GM21526 (cell line): ENCODE measurements around the gene MAPK1.
A peak's percentile ranks its signal among the peaks of the same experiment; 100 is the strongest.
"Not testable (repeated sequence)": the region's sequence is repeated elsewhere in the genome, so short reads cannot be mapped to it uniquely, and the experiment has no call there.

Experiments used
- ATAC-seq: cut with Tn5 transposase; IDR thresholded peaks from one replicate; pipeline ENCODE4 v1.9.1; 2021; ENCODE audit warnings: moderate library complexity; ENCODE audit not compliant: unreplicated experiment, low FRiP score

MAPK1 gene

GRCh38 chr22:21759646-21760376, 107.6 kb downstream of the MAPK1 start:
- no peak for ATAC-seq

DNA sequence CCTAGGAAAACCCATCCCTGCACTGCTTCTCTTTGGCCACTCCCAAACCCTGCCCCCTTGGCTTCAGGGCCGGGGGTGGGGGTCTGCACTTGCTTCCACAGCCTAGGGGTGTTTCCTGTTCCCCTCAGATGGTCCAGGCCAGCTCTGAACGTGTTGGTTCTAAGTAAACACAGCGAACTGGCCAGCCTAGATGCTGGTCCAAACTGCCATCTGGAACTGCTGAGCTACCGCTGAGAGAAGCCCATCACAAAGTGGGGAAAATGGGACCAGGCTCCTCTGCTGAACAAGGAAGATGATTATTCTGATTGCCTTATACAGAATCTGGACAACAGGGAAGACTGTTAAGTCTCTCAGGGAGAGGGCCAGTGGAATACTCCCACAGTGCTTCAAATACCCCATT, 108.4 kb downstream of the MAPK1 start:
- no peak for ATAC-seq

DNA sequence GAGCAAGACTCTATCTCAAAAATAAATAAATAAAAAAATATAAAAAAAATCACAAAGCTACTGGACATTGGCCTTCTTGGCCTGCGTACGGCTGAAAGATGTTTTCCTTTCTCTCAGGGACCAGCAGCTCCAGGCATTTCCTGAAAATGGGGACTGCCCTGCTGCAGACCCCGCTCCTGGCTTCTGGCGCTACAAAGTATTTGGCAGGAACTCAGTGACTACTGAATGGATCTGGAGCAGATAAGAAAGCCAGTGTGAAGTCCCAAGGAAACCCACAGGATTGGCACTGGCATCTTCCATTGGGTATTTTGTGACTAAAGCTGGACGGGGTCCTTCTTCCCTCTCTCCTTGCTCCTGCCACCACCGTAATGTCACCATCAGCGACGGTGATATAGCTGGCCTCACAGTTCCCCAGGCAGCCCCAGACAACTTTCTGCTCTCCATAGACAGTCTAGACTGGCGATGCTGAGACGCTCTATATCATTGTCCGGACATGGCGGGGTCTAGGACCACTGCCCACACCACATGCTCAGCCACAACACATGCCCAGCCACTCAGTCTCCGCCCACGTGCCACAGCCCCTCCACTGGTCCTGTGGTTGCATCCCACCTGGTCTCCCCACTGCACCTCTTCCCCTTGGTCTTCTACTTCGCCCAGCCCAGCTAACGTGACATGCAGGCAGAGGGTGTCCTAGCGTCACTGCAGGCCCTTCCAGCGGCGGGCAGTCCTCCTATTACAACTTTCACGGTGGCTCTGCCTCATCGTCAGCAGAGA, 109.2 kb downstream of the MAPK1 start:
- no peak for ATAC-seq

DNA sequence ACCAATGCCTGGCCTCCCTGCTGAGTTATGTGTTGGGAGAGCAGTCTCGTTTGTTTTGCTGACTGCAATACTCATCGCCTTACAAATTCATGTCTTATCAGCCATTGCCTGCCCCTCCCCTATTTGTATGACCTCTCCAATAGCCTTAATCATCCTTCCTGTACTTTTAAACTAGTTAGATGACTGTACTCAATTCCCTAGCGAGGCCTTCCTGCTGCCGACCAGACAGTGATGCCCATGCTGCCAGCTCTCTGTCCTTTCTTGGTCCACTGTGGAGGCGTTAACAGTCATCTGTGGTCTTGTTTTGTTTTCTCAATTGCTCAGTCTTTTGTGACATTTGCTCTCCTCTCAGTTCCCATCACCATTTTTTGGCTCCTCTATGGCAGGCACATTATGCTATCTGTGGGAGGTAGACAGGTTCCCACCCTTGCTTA, 111.6 kb downstream of the MAPK1 start:
- ATAC-seq = no peak

DNA sequence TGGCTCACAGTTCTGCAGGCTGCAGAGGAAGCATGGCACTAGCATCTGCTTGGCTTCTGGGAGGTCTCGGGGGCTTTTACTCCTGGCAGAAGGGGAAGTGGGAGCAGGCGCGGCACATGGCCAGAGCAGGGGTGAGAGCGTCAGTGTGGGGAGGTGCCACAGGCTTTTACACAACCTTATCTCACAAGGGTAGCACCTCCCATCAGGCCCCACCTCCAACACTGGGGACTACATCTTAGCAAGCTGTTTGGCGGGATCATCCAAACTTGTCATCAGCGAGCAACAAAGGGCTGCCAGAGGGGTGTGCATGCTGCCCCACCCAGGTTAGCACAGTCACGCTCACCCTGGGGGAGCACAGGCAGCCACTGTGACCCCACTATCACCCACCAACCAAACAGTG, 112.9 kb downstream of the MAPK1 start:
- no peak for ATAC-seq

DNA sequence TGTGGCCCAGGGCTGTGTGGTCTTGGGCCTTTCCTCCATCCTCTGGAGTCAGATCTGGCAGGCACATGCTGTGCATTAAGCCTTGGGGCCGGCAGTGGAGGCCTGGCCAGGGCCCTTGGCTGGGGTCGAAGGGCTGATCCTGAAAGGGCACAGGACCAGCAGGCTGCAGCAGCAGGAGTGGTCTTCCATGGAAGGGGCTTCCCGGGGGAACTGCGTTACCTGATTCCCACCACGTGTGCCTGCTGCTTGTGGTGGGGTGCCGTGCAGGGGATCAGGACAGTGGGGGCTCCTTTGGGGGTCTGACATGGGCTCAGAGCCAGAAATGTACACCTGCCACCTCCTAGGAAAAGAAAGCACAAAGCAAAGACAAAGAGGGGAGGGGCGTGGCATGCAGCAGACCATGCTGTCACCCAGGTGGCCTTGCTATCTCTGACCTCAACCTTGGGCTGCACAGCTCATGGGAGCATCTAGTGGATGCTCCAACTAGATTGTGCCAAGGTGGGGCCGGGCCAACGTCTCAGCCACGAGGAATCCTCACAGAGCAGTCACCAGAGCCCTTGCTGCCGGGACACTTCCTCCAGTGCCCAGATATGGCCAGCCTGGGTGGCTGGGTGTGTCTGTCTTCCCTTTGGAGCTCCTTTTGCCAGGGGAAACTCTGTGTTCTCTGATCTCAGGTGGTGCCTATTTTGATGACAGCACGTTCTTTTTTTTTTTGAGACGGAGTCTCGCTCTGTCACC, 113.9 kb downstream of the MAPK1 start:
- ATAC-seq = no peak

- ATAC-seq = no peak
These were observed 115.2 kb downstream of the MAPK1 start for GRCh38 chr22:21752276-21752675.

GRCh38 chr22:21745948-21746347, 121.5 kb downstream of the MAPK1 start:
- ATAC-seq = no peak

GRCh38 chr22:21744917-21745316, 122.5 kb downstream of the MAPK1 start:
- ATAC-seq = not testable (repeated sequence)

DNA sequence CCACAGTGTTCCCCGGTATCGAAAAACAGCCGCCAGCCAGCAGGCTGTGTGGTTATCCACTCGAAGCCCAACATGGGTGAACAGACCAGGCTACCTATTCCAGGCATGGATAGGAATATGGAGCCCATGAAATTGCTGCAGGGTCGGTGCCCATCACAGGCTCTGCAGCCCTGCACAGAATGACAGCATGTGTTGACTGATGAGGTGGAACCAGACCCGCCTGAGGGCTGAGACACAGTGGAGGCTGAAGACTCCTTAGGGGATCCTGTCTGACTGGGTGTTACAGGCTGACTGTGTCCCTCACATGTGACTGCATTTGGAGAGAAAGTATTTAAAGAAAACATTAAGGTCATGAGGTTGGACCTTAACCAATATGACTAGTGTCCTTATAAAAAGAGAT, 125.7 kb downstream of the MAPK1 start:
- no peak for ATAC-seq

DNA sequence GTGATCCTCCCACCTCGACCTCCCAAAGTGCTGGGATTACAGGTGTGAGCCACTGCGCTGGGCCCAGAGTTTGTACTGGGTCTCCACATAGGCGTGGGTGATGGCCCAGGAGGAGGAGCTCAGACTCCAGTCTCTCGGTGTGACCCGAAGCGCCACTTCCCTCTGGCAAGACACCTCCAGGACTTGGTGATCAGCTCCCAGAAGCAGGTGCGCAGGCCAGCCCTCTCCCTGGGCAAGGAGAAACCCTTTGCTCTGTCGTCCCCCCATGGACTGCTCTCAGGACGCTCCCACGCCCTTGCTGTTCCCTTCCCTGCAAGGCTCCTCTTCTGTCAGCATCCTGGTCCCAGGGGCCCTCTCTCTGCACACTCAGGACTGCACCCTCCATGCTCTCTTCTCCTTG, 126.4 kb downstream of the MAPK1 start:
- ATAC-seq = no peak

GRCh38 chr22:21739828-21740377, 127.5 kb downstream of the MAPK1 start:
- ATAC-seq = no peak

DNA sequence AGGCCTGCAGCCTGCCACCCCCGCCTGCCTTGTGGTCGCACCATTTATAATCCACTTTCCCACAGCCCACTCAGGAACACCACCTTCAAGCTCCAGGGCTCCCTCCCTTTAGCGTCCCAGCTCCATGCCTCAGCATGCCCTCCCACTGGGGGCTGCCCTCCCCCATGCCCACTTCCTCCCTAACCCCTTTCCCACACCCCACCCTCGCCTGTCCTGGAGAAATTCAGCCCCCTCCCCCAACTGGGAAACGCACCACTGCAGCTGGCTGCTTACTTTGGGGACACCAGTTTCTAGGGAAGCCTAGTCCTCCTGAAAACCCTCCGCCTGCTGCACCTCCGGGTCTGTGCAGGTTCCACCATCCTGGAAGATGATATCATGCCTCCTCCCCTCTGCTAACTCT, 128.5 kb downstream of the MAPK1 start:
- no peak for ATAC-seq

- ATAC-seq = no peak
These were observed 129.4 kb downstream of the MAPK1 start for GRCh38 chr22:21738081-21738480.

DNA sequence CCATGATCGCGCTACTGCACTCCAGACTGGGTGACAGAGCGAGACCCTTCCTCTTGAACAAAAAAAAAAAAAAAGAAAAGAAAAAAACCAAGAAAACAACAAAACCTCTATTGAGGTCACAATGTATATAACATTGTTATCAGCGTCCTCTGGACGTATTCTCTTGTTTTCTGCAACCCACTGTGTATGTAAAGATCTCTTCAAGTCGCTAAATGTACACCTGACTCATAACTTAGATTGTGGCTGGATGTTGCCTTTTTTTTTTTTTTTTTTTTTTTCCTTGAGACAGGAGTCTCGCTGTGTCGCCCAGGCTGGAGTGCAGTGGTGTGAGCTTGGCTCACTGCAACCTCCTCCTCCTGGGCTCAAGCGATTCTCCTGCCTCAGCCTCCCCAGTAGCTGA, 130.5 kb downstream of the MAPK1 start:
- no peak for ATAC-seq

- ATAC-seq = no peak
These were observed 131.3 kb downstream of the MAPK1 start for GRCh38 chr22:21736084-21736642.

- peak; percentile 76 for ATAC-seq
These were observed 132.0 kb downstream of the MAPK1 start, which contains the start of gene YPEL1 for GRCh38 chr22:21735200-21736083. Gene YPEL1 (minus strand): TSS chr22:21735794. CDS start chr22:21710744, 25,050 bp downstream.

GRCh38 chr22:21734540-21735199, 132.8 kb downstream of the MAPK1 start:
- no peak for ATAC-seq

- no peak for ATAC-seq
These were observed 135.9 kb downstream of the MAPK1 start for GRCh38 chr22:21731503-21731902.
